ENCODE measurements around the gene CEP112. TPM values are rescaled to one million over a fixed set of nuclear protein-coding genes. Genes with fewer than 3 reads are reported as not detected.
A peak's percentile ranks its signal among the peaks of the same experiment; 100 is the strongest.

The CEP112 gene
- total RNA-seq, 1 experiment from 2014 or later: 3.1 TPM

DNA sequence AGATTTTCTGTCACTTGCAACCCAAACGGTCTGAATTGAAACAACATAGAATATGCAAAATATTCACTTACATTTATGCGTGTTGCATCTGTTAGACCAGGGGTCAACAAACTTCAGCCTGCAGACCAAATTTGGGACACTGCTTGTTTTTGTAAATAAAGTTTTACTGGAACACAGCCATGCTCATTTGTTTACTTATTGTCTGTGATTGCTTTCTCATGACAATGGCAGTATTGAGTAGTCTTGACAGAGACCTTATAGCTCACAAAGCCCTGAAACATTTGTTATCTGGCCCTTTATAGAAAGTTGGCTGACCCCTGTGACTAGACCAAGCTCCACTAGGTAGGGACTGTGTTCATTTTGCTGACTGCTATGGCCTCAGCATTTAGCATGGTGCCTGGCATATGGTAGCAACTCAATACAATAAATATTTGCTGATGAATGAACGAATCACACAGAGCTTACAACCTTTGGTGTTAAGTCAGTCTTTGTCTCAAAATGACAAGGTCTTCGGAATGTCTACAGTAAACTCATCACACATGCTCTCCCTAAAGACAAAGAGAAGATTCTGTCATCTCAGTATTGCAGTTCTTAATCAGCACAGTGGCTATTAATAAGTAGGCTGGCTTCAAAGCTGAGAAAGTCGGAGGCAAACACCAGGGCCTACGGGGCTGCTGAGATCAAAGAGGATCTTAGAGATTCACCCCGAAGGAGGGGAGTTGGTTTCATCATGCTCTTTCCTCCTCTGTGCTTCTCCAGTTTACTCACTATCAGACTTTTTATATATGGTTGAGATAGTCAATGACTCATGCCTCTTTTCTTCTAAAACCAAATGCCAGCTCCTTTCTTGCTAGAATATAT is 535.3 kb downstream of the CEP112 start:
- DNase-seq (ENCODE audit: low read depth): no peak

GRCh38 chr17:65655706-65656105 is 536.2 kb downstream of the CEP112 start:
- no peak for DNase-seq (ENCODE audit: low read depth)

DNA sequence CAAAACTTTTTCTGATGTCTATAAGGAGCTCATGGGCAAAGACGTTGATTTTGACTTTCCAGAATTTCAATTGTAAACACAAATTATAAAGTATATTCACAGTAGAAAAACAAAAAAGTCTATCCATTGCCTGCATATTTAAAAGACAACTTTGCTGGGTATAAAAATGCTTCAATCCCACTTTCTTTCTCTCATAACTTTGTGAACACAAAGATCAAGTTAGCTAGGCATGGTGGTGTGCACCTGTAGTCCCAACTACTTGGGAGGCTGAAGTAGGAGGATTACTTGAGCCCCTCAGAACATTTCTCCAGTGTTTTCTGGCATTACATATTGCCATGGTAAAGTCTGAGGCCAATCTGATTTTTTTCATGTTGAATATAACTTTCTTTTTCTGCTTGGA is 547.4 kb downstream of the CEP112 start:
- DNase-seq (ENCODE audit: low read depth): no peak

- no peak for DNase-seq (ENCODE audit: low read depth)
These were observed 553.5 kb downstream of the CEP112 start for GRCh38 chr17:65638221-65638975.

- no peak for DNase-seq (ENCODE audit: low read depth)
These were observed 554.1 kb downstream of the CEP112 start for GRCh38 chr17:65637786-65638185.

- DNase-seq (ENCODE audit: low read depth): no peak
These were observed 557.4 kb downstream of the CEP112 start for GRCh38 chr17:65634533-65634932.

DNA sequence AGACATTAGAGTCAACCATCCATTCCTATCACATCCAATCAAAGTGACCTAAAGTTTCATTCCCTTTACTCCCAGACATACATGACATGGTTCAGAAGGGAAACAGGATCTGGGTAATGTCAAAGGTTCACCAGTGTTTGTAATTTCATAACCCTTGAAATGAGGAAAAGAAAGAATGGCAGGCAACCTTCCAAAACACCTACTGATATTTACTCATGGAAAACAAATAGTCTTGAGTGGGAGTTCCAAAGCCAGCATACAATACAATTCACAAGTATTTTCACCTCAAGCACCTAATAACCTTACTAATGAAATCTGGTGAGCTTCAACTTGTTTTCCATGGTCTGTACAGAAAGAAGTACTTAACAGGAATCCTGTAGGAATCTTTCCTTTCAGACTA is 557.9 kb downstream of the CEP112 start:
- DNase-seq (ENCODE audit: low read depth): no peak

- no peak for DNase-seq (ENCODE audit: low read depth)
These were observed 558.6 kb downstream of the CEP112 start for GRCh38 chr17:65633146-65633881.

- DNase-seq (ENCODE audit: low read depth): no peak
These were observed 561.4 kb downstream of the CEP112 start for GRCh38 chr17:65630502-65630901.

DNA sequence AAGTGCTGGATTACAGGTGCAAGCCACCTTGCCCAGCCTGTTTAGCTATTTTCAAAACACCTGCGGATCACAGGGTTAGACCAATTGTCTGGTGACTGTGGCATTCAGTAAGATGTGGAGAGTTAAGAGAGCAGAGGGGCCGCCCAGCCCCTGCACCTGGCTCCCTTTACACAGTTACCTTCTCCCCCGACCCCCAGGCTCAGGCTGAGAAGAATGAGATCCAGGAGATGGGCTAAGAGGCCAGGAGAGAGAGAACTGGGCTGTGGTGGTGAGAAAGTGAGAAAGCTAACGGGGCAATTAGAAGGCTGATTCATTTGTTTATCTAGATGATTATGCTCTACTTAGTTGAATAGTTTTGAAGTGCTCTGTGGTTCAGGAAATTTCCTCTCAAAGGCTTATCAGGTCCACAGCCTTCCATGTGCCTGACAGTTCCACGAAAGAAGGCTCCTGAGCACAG is 562.7 kb downstream of the CEP112 start:
- DNase-seq (ENCODE audit: low read depth): no peak

DNA sequence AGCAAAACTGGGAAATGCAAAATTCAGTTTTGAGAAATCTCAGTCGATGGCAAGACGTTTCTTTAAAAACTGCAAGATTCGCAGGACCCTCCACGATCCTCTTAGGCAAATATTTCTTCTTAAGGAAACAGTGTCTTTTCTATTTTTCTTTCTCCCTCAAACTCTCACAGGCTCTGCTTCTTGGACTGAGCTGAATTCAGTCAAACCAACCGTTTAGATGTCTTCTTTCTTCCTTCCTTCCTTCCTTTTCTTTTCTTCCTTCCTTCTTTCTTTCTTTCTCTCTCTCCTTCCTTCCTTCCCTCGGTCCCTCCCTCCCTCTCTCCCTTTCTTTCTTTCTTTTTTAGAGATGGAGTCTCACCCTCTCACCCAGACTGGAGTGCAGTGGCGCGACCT is 563.3 kb downstream of the CEP112 start:
- DNase-seq (ENCODE audit: low read depth): no peak

DNA sequence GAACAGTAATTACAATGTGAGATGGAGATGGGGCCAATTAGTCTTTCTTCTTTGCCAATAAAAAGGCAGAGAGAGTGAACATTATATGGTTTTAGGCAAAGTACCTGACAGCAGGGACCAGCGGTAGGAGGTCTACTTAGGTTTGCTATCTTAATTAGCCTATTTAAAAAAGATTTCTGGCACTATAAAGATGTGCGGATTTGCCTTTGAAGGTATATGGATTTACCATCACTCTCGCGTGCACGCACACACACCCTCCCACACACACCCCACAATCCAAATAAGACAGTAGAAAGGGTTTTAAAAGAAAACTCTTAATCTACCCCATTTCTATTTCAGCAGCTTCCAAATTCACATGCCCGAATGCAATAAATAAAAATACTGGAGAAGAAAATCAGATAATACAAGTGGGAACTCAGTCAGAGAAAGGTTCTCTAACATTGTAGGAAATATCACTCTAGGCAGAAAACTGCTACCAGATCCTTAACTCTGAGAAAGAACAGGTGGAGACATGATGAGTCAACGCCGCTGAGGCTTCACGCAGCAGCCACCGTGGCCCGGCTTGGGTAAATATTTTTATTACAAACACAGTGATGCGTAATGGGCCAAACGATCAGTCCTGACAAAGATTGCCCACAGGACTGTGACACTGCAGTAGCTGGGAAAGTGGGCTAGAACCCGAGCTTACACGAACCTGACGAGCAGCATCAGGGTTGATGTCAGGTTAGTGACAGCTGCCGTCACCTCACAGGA is 563.9 kb downstream of the CEP112 start:
- peak; percentile 3 for DNase-seq (ENCODE audit: low read depth)

DNA sequence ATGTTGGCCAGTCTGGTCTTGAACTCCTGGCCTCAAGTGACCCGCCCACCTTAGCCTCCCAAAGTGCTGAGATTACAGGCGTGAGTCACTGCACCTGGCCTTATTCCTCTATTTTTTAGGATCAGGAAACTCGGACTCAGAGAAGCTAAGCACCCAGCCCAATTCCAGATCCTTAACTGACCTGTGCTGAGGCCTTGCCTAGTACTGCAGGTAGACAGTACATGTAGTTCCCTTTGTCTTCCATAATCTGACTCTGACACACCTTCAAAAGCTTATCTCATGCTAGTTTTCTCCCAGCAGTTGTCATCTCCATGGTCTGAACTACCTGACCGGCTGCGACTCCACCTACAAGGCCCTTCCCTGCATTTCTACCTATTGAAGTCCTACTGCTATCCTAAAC is 564.8 kb downstream of the CEP112 start:
- DNase-seq (ENCODE audit: low read depth): no peak

DNA sequence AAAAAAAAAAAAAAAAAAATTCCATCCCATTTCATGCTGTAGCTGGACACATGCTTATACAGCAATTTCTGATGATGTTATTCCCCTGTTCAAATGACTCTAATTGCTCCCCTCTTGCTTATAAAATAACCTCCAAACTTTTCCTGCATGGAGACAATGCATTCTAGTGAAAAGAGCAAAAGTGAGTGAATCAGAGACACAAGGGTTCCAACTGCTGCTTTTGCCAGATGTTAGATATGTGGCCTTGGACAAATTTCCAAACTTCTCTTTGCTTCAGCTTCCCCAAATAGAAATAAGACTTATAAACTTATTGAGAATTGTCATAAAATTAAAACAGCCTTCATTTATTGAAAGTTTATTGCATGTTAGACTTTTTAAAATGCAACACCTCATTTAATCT is 565.5 kb downstream of the CEP112 start:
- DNase-seq (ENCODE audit: low read depth): no peak

GRCh38 chr17:65618516-65618915 is 573.4 kb downstream of the CEP112 start:
- DNase-seq (ENCODE audit: low read depth): no peak

- no peak for DNase-seq (ENCODE audit: low read depth)
These were observed 574.4 kb downstream of the CEP112 start for GRCh38 chr17:65617496-65617895.

DNA sequence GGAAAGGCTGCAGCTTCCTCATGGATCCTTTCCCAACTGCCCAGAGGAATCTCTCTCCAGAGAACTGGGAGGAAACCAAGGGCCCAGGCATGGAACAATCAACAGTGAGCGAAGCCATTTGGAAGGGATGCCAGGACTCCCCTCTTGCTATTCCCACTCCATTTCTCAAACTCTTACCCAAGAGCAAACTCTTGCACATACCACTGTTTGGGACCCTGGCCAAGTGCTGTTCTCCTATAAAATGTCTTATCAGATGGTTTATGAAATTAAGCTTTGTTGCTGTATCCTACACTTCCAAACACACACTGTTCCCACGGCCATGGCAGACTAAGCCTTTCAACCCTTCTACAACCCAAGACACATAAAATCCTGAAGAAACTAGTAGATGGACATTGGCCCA is 582.2 kb downstream of the CEP112 start:
- DNase-seq (ENCODE audit: low read depth): no peak

GRCh38 chr17:65609286-65609685 is 582.6 kb downstream of the CEP112 start:
- no peak for DNase-seq (ENCODE audit: low read depth)

- peak; percentile 56 for DNase-seq (ENCODE audit: low read depth)
These were observed 587.9 kb downstream of the CEP112 start for GRCh38 chr17:65604070-65604469.

DNA sequence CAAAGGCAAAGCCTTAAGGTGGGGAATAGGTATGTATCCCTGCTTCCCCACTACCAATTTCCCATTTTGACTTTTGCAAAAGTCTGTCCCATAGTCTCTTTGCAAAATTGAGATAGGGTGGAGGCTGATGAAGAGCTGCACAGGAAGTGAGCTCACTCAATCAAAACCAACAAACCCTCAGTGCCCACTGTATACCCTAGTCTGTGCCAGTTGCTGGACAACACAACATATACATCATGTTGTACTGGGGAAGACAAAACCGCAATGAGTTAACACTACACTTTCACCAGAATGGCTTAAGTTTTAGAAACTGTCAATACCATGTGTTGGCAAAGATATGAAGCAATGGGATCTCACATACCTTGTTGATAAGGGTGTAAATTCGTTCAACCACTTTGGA is 590.1 kb downstream of the CEP112 start:
- no peak for DNase-seq (ENCODE audit: low read depth)

DNA sequence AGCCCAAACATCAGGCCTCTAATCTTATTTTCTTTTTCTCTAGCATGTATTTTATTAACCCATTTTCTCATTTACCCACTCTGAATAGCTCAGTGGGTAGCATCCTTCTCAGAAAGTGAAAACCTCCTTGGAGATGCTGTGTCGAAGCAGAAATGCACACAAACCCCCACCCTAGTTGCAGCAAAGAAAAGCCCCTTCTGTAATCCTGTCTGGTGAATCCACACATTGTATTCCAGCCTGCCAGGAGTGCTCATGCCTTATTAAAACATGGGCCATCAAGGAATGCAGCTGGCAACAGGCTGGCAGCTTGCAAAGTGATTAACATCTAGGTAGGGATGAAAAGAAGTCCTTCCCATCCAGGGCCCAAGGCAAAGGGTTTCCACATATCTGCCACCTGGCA is 590.8 kb downstream of the CEP112 start:
- DNase-seq (ENCODE audit: low read depth): no peak

GRCh38 chr17:65600518-65600917 is 591.4 kb downstream of the CEP112 start:
- no peak for DNase-seq (ENCODE audit: low read depth)

Data from RPMI7951 (cell line).